IPS DF 4.7 (cell line): ENCODE data around the gene SEMA4C.
"Not testable (repeated sequence)": the region's sequence is repeated elsewhere in the genome, so short reads cannot be mapped to it uniquely, and the experiment has no call there.

Source experiments
- DNase-seq: peaks from one replicate; pipeline ENCODE4 v3.0.0-alpha.2; 2013; ENCODE audit warnings: low spot score; ENCODE audit errors: extremely low read depth

SEMA4C gene

DNA sequence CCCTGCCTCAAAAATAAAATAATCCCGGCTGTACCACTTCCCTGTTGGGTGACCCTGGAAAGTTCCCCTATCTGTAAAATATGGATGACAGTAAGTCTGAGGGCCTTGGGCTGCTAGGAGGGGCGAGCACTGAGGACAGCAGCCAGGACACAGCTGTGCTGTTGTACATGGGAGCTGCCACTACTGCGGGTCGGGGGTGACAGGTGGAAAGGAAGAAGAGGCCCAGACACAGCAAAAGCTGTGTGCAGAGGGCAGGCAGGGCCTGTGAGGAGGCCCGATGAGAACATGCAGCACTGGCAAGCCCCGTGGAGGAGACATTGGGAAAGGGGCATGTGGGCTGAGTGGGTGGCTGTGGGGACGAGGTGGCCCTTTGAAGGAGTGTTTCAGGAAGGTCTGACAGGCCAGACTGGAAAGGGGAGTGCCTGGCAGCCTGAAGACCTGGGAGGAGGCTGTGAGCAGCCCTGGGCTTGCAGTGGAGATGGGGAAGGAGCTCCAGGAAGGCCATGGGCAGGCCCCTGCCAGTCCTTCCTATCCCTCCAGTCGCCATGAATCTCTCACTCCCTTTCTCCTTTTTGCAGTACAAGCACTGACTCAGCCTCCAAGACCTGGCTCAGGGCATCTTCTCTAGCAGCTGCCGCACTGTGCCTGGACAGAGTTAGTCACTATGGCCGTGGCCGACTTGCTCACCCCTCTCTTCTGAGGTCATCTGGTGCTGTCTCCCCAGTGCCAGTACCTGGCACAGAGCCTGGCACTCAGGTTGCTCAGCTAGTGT lies 28.9 kb upstream of the SEMA4C start:
- DNase-seq = no peak

DNA sequence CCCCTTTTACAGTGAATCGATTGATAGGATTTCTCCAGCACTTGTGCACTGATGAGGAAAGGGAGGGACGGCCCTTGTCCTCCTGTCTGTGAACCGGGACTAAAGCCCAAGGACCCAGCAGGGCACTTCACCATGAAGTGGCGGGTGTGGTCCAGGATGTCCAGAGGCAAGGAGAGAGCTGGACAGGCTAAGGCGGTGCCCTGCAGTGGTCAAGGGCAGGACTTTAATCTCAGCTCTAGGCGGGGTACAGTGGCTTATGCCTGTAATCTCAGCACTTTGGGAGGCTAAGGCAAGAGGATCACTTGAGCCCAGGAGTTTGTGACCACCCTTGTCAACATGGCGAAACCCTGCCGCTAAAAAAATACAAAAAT lies 28.2 kb upstream of the SEMA4C start:
- DNase-seq = no peak

DNA sequence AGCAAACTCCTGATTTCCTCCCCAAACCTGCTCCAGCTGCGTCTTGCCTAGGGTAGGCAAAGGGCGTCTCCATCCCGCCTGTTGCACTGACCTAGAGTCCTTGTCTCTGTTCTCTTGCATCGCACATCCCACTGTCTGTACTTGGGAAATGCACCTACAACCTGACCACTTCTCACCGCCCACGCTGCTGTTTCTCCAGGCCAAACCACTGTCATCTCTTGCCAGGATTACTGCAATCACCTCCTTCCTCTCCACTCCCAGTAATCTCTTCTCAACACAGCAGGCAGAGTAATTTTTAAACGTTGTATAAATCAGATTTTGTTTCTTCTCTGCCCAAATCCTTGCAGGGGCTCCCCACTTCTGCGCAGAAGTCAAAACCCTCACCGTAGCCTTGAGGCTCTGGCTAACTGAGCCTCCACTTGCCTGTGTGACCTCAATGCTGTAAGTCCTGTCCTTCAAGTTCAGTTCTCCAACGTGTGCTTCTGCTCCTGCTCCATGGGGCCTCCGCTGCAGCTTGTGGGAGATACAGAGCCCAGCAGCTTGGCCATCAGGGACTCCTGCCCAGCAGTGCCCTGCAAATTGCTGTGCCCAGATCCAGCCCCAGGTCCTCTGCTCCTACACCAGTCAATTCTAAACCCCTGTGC lies 27.7 kb upstream of the SEMA4C start:
- DNase-seq = no peak

DNA sequence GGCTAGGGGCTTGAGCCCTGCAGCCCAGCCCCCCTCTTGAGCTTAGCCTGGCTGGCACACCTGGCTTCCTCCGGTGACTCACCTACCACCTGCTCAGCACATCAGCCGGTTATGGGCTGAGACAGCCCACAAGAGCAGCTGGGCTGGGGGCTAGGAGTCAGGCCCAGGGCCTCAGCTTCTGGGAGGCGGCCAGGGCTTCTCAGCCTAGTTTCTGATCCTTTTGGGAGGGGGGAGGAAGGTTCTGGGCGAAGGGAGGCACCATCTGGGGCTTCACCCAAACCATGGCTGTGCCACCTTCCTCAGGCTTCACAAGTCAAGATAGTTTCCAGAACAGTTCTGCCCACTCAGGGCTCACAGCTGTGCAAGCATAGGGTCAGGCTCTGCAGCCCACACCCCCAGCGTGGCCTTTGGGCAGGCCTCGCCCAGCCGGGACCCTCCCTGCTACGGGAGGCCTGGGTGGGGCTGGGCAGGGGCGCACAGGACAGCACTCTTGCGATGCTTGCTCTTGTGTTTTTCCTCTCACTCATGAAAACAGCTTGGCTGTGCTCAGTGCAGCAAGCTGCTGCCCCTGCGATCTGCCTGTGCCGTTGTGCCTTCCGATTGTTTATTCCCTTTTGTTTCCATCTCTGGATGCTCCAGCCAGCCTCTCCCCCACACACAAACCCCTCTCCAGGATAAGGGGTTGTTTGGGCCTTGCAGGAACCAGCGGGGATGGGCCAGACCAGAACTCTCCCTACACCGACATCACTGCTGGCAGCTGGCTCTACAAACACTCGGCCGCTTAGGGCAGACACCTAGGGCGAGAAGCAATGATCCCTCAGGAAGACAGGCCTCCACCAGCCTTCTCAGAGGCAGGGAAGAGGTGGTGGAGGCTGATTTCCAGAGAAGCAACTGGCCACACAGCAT lies 26.1 kb upstream of the SEMA4C start:
- DNase-seq = no peak

DNA sequence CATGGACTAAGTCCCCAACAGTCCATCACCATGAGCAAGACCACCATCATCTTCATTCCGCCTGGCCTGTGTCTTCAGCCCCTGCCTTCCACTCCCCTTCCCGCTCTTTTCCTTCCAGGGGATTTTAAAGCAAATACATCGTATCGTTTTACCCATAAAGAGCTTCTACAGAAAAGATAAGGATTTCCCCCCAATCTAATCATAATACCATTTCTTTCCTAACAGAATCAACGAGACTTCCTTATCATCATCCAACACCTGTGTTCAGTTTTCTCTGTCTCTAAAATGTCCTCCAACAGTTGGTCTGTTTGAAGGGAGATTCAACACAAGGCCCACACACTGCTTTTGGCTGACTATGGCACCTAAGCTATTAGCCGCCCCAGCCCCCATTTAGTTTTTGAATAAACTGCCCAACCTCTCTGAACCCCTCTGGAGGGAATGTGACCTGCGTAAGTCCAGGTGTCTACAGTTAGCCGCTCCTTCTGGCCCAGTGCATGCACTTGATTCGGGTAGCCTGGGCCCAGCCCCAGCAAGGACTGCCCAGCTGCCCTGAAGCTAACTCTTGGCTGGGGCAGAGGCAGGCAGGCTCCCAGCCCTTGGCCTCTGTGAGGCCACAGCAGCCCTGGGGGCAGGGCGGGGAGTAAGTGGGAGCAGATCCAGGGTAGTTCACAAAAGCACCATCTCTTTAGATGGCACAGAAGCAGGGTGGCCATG lies 25.3 kb upstream of the SEMA4C start:
- no peak for DNase-seq

DNA sequence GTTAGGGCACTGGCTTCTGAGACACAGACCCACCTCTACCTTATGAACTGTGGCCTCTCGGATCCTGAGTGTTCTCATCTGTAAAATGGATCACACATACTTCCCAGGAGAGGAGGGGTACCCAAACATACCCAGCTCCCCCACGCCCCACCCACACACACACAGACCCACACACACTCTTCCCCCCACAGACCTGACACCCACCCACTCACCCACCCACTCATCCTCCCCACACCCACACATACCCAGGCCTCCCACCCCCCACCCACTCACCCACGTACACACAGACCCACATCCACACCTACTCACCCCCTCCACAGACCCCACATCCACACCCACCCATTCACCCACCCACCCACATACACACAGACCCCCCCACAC lies 24.3 kb upstream of the SEMA4C start:
- no peak for DNase-seq

DNA sequence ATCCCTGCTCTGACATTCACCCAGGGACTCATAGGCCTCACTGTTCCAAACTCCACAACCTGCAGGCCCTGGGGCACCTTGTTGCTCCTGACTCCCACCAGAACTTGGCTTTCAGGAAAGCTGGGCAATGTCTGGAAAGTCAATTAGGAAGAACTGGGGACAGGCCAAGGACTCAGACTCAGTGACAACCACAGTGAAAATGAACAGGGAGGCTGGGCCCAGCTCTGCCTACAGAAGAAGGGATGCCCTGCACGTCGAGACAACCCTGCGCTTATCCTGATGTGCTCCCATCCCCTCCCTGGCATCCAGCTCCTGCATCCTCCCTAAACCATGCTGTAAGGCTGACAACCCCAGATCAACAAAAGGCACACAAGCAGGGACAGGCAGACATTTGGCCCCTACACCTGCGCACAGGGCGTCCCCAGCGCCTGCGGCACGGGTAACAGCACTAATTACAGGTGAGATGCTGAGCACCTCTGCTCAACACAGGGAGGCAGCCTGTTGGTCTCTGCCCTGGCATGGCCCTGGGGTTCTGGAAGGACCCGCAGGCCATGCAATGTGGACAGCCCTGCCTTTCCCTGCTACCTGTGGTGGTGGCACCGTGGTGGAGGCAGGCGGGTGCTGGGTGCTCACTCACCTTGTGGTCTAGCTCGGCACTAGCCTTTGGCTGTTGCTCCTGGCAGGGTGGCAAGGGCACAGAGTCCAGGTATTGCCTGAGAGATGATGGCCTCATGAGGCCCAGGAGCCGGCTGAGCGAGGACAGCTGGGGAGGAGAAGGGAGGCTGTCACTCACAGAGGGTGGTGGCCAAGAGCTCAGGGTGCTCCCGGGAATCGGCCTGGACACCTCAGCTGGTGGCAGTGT lies 23.6 kb upstream of the SEMA4C start:
- no peak for DNase-seq

DNA sequence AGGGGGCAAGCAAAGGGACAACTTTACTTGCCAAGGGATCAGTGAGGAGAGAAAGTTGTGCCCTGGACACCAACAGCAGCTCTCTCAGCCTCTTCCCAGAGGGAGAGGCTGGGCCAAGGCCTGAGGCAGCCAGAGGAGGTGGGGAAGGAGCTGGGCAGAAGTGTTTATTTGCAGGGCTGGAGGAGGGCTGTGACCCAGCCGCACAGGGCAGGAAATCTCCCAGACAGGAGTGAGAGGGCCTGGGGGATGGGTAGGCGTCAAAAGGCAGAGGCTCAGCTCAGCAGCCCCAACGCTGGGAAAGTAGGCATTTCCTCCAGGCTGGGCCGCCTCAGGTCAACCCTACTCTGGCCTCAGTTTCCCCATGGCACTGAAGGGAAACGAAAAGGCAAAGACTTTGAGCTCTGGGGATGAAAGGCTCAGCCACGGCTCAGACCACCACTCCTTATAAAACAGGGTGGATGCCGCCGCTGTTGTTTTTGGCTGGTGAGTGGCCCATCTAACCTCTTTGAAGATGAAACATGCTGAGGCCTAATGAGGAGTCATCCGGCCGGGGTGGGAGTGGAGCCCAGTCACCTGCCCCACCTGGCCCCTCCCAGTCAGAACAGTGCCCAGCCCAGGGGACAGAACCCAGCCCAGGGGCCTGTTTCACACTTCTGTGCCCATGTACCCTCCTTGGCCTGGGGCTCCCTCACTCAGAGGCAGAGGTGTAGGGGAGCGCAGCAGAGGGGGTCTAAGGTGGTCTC lies 21.9 kb upstream of the SEMA4C start:
- no peak for DNase-seq

DNA sequence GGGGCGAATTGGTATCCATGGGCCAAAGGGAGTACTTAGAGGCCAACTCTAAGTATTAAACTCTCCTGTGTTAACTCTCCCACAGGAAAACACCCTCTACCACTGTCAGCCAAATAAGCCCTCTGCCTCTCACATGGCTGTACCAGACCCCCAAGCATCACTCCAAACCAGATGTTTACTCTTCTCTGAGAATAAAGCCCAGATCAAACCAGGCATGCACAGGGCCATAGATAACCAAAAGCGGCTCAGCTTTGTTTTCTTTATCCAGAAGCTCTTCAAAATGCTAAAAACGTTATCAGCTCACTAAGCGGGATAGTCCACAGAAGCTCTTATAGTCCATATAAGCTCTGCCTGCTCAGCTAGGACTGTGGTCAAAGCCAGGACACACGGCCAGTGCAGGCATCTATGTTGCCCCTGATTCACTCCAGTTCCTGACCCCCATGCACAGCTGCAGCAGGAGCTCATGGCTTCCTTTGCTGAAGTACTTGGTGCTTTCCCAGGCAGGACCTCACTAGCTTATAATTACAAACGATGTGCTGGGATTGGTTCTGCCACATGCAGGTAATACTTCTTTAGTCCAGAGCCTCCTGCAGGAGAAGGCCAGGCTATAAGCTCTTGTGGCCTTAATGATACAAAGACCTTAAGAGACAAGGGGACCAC lies 21.0 kb upstream of the SEMA4C start:
- DNase-seq = no peak

DNA sequence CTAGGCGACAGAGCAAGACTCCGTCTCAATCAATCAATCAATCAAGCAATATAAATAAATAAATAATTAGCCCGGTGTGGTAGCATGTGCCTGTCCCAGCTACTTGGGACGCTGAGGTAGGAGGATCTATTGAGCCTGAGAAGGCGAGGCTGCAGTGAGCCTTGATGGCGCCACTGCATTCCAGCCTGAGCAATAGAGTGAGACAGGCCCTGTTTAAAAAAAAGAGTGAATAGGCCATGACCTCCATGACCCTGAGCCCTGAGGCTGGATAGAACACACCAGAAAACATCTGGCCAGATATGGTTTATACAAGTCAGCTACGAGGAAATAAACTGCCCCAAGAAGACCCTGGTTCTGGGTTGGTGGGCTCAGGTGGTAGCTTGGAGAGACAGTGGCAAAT lies 20.4 kb upstream of the SEMA4C start:
- DNase-seq = no peak

DNA sequence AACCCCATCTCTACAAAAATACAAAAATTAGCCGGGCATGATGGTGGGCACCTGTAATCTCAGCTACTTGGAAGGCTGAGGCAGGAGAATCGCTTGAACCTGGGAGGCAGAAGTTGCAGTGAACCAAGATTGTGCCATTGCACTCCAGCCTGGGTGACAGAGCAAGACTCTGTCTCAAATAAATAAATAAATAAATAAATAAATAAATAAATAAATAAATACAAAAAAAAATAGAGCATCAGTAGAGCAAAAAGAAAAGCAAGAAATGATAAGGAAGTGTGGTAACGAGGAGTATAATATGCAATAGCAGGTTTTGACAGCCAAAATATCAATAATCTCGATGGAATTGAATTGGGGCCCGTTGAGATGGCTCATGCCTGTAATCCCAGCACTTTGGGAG lies 19.6 kb upstream of the SEMA4C start:
- not testable (repeated sequence) for DNase-seq

DNA sequence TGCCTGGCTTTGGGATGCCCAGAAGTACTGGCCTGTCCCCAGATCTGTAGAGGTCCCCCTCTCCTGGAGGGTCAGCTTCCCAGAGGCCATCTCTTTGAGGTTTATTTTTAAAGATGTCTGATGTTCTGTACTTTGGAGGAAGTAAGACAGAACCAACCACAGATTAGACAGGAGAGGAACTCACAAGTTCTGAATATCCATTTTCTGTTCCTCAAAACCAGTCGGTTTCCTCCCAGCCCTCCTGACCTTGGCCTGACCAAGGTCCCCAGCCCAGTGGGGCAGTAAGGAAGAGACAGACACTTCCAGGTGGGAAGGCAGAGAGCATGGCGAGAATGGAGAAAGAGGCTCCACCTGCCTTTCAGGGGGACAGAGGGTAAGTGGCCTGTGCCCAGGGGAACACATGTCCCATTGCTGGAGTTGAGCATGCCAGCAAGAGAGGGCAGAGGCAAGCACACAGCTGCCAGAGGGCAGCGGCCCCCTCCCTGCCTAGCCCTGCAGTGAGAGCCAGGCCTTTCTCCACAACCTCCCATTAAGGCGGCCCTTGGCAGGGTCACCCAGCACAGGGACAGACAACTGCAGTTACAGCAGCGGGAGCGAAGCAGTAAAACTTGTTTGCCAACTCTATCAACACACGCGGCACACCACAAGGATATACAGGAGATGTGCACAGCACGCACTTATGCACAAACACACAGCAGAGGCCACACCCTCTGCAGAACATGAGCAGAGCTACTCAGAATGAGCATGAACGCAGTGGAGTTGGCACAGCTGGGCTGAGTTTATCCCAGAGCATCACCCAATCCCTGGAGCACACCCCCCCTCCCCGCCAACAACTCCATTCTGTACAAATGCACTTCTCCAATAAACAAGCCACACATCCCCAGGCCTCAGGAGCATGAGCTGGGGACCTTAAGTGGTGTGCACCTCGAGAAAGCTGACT lies 18.5 kb upstream of the SEMA4C start:
- no peak for DNase-seq

DNA sequence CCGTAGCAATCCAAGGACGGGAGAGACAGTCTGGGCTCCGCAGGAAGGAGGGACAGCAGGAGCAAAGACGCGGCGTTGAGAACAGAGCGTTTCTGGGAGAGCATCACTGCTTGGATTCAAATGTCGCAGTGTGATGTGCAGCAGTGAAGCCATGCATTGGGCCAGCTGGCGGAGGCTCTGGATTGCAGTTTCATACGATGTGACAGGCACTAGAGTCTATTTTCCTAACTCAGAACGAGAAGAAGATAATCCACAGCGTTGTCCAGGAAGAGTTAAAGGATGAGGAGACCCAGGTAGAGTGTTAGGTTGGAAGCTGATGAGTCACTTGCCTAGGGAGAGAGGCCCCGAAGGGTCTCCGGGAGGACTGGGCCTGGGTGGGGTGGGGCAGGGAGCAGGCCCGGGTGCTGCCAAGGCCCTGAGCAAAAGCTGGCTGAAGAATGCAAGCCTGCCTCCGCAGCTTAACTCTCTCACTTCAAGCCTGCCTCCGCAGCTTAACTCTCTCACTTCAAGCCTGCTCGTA lies 17.7 kb upstream of the SEMA4C start:
- no peak for DNase-seq

DNA sequence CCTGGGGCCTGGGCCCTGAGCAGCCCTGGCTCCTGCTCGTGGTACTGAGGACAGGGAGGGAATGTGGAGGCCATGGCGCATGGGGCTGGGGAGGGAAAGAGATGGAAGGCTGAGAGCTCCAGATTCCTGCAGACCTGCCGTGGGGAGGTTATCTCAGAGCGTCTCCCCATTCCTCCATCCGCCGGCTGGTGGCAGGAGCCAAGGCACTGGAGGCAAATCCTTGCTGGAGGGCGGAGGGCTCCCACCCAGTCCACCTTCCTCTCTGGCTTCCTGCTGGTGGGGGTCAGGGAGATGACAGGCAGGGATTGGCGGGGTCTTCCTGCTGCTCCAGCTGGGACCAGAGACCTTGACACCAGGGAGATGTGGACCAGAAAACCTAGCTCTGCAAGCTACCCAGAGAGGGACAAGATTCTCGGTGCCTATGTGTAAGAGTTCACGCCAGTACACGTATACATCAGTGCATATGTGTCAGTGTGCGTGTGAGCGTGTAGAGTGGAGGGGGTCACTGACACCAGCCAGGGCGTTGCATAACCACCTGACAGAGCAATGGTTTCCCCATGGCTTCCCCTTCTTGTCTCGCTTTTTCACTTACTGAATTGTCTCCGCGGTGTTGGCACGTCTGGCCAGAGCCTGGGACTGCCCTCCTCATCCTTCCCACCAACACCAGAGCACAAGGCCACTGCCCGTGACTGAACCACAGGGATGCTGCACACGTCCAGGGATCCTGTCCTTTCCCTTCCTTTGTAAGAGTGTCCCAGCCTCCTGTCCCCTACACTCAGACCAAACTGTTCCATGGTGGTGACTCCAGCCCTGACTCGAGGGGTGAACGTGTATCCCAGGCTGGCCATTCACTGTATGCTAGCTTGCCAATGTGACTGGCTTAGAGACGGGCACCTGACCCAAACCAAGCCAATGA lies 15.8 kb upstream of the SEMA4C start:
- DNase-seq = no peak

DNA sequence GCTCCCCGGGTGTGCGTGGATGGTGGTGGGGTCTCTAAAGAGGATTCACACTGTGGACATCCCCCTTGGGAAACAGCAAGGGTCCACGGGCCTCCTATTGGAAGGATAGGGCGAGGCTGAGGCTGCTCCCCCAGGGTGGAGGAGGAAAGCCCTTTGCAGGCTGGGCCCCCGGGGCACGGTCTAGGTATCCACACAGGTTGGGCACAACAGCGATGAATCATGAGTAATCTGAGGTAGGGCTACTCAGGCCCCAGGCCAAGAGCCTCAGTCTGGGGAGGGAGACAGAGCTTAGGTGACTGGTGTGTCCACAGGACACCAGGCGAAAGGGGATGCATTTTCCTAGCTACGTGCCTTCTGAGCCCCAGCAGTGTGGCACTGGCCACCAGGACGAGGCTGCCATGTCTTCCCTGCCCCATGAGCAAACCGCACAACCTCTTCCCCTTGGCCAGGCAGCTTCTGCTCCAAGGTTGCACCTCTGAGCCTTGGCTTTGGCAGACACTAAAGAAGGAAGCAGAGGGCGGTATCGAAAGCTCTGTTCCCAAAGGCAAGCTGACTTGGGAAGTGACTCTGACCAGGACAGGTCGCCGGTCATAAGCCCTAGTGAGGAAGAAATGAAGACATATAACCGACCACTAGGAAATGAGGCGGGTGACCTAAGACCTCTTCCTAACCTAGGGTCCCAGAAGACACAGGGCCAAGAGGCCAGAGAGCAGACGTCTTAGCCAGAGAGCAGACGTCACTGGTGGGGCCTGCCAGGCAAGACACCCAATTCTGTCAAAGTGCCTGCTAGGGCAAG lies 14.6 kb upstream of the SEMA4C start:
- no peak for DNase-seq

DNA sequence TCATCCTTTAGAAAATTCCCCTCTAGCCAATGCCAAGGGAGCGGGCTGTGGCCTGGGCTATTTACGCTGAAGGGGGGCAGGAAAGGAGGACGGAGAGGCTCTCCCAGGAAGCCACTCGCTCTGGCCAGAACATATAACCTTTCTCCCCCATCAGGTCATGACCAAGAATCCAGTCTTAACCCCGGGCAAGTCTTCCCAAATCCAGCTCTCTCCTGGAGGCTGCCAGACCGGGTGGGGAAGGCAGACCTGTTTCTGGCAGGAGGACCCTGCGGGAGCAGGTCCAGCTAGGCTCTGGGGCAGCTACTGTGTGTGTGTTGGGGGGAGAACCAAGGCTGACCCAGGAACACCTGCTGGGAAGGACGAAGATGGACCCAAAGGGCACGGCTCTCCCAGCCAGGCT lies 13.4 kb upstream of the SEMA4C start:
- DNase-seq = no peak
